Keratinocyte (primary cell): Measurements from ENCODE around the gene GALNT2. TPM values are rescaled to one million over a fixed set of nuclear protein-coding genes. Genes with fewer than 3 reads are reported as not detected.
A peak's percentile ranks its signal among the peaks of the same experiment; 100 is the strongest.

Experiments used
- DNase-seq: peaks from one replicate; pipeline ENCODE4 v3.0.0-alpha.2; 2011; ENCODE audit warnings: low read depth, missing footprints, low spot score
- FAIRE-seq: peaks from 2 replicates; lab custom pipeline; 2011; peaks lifted over from hg19 to GRCh38; lab: Jason Lieb, UNC
- H2AFZ ChIP-seq: 2 replicates; pipeline ENCODE4 v1.6.0; 2012; ENCODE audit warnings: low read length, control low read depth, inconsistent platforms; ENCODE audit not compliant: control insufficient read depth
- H3K27ac ChIP-seq: 2 replicates; pipeline ENCODE4 v1.5.1; 2011; ENCODE audit warnings: low read length; ENCODE audit not compliant: control insufficient read depth, insufficient read depth
- H3K27me3 ChIP-seq: 3 replicates; pipeline ENCODE4 v1.6.0; 2011; ENCODE audit warnings: low read length; ENCODE audit not compliant: control insufficient read depth, insufficient read depth; ENCODE audit errors: extremely low read depth
- H3K36me3 ChIP-seq, 2 experiments: 2 replicates in 1 of 2; 3 replicates in 1 of 2; pipeline ENCODE4 v1.5.1; 2011; ENCODE audit warnings: low read length in 2 of 2, mild to moderate bottlenecking in 1 of 2; ENCODE audit not compliant: control insufficient read depth in 2 of 2, insufficient read depth in 2 of 2; ENCODE audit errors: extremely low read depth in 1 of 2
- H3K4me1 ChIP-seq: 3 replicates; pipeline ENCODE4 v1.5.1; 2011; ENCODE audit warnings: low read length; ENCODE audit not compliant: control insufficient read depth, insufficient read depth; ENCODE audit errors: extremely low read depth
- H3K4me2 ChIP-seq: 3 replicates; pipeline ENCODE4 v1.6.0; 2011; ENCODE audit warnings: low read depth, low read length; ENCODE audit not compliant: control insufficient read depth, insufficient read depth; ENCODE audit errors: extremely low read depth
- H3K4me3 ChIP-seq, 3 experiments: fragments of 200-600 bp in 1 of 3; sonication (generic) in 1 of 3; 2 replicates in 2 of 3; 3 replicates in 1 of 3; pipeline ENCODE4 v1.5.1; 2011 to 2016; ENCODE audit warnings: low read length in 3 of 3, mild to moderate bottlenecking in 3 of 3, control low read depth in 2 of 3, inconsistent platforms in 1 of 3, low read depth in 1 of 3, mixed read lengths in 1 of 3, mixed run types in 1 of 3, moderate library complexity in 1 of 3; ENCODE audit not compliant: control insufficient read depth in 2 of 3, insufficient read depth in 2 of 3; ENCODE audit errors: extremely low read depth in 1 of 3
- H3K79me2 ChIP-seq: 2 replicates; pipeline ENCODE4 v1.6.0; 2012; ENCODE audit warnings: low read length; ENCODE audit not compliant: control insufficient read depth, insufficient read depth
- H3K9ac ChIP-seq: 3 replicates; pipeline ENCODE4 v1.6.0; 2011; ENCODE audit warnings: low read length; ENCODE audit not compliant: control insufficient read depth, insufficient read depth; ENCODE audit errors: extremely low read depth
- H3K9me1 ChIP-seq: 3 replicates; pipeline ENCODE4 v1.6.0; 2011; ENCODE audit warnings: low read length; ENCODE audit not compliant: control insufficient read depth, insufficient read depth; ENCODE audit errors: extremely low read depth
- H3K9me3 ChIP-seq: 2 replicates; pipeline ENCODE4 v1.5.1; 2012; ENCODE audit warnings: low read depth, low read length; ENCODE audit not compliant: control insufficient read depth
- H4K20me1 ChIP-seq: 3 replicates; pipeline ENCODE4 v1.6.0; 2011; ENCODE audit warnings: low read length; ENCODE audit not compliant: control insufficient read depth, insufficient read depth; ENCODE audit errors: extremely low read depth
- CTCF ChIP-seq, 3 experiments: IDR thresholded peaks in 1 of 3; conservative IDR thresholded peaks in 1 of 3; optimal IDR thresholded peaks in 1 of 3; 2 replicates in 2 of 3; 3 replicates in 1 of 3; pipeline versions ENCODE3 to v1.5.1; 2011; ENCODE audit warnings: low read length in 3 of 3, mild to moderate bottlenecking in 3 of 3, moderate library complexity in 2 of 3, control low read depth in 1 of 3, inconsistent platforms in 1 of 3; ENCODE audit not compliant: insufficient read depth in 2 of 3; ENCODE audit errors: extremely low read depth in 1 of 3
- EZH2 ChIP-seq: IDR thresholded peaks from one replicate; pipeline ENCODE4 v1.6.1; 2012; ENCODE audit warnings: inconsistent platforms, mild to moderate bottlenecking, low read length, moderate library complexity
- dilution Hi-C: fragments of 300-500 bp; cut with MboI; formaldehyde crosslinking; loops from one replicate; pipeline ENCODE4 v1.7.0; 2020; ENCODE audit warnings: low sequenced_read_pairs; ENCODE audit not compliant: extremely low pct_ligation_motif_present
- polyA plus RNA-seq, 5 experiments: library from polyadenylated mRNA; depleted of rRNA in 3 of 5; stranded (reverse) in 3 of 5; stranded (forward) in 1 of 5; unstranded in 1 of 5; fragments of >200 nt; gene quantifications; 1 replicate in 1 of 5; 2 replicates in 3 of 5; 3 replicates in 1 of 5; pipeline versions ENCODE4 v1.2.1 to v1.2.3, GENCODE V29; 2011 to 2012; ENCODE audit warnings: missing spikeins in 2 of 5, low read depth in 1 of 5, low replicate concordance in 1 of 5

The GALNT2 gene
- polyA plus RNA-seq, 1 donor (not counting 4 experiments of a cell fraction or from before 2014, with no cell fraction given), result 61.7 TPM

- TF ChIP-seq CTCF (optimal IDR thresholded peaks at IDR 0.05 in 1 of 3, IDR thresholded peaks at IDR 0.05 in 1 of 3, conservative IDR thresholded peaks at IDR 0.05 in 1 of 3; ENCODE audit: extremely low read depth in 1 of 3, insufficient read depth in 2 of 3, low read length in 3 of 3) (no peak), EZH2 (no peak)
- no peak overlapping the region for H2AFZ ChIP-seq
- H4K20me1 ChIP-seq, result no peaks in the 10 kb centered on the region
- H3K9me1 ChIP-seq, result peaks cover 8% of the 10 kb centered on the region
- H3K36me3 ChIP-seq, result peaks cover 7 to 8% of the 10 kb centered on the region in 2 experiments
- FAIRE-seq (no peak), DNase-seq (no peak)
- peak overlapping the region in 1 of 3 experiments; percentile 4 for H3K4me3 ChIP-seq
- H3K9me3 ChIP-seq, result no peaks in the 10 kb centered on the region
- no peaks in the 10 kb centered on the region for H3K27me3 ChIP-seq
- no peak overlapping the region for H3K9ac ChIP-seq
- peaks cover 82% of the 10 kb centered on the region for H3K79me2 ChIP-seq
- peaks cover 61% of the 10 kb centered on the region for H3K4me1 ChIP-seq
- H3K4me2 ChIP-seq, result peak overlapping the region; percentile 83
- dilution Hi-C loops, result no loop called here
- peak overlapping the region; percentile 57 for H3K27ac ChIP-seq
Observed at GRCh38 chr1:230121950-230122349, 54.9 kb downstream of the GALNT2 start.

- no peak for TF ChIP-seq EZH2
- TF ChIP-seq CTCF (optimal IDR thresholded peaks at IDR 0.05 in 1 of 3, IDR thresholded peaks at IDR 0.05 in 1 of 3, conservative IDR thresholded peaks at IDR 0.05 in 1 of 3; ENCODE audit: extremely low read depth in 1 of 3, insufficient read depth in 2 of 3, low read length in 3 of 3), result no peak
- Histone ChIP-seq H3K9me1 (peaks cover 8% of the 10 kb centered on the region), H3K27ac (peak overlapping the region; percentile 57), H3K9me3 (no peaks in the 10 kb centered on the region), H4K20me1 (no peaks in the 10 kb centered on the region), H3K4me2 (peak overlapping the region; percentile 83), H3K36me3 (peaks cover 7 to 8% of the 10 kb centered on the region in 2 experiments), H3K4me3 (peak overlapping the region in 2 of 3 experiments; percentile 34 to 43), H3K79me2 (peaks cover 81% of the 10 kb centered on the region), H3K27me3 (no peaks in the 10 kb centered on the region), H3K9ac (peak overlapping the region; percentile 40), H3K4me1 (peaks cover 62% of the 10 kb centered on the region), H2AFZ (no peak overlapping the region)
- peak; percentile 80 for DNase-seq
- peak; percentile 87 for FAIRE-seq
- dilution Hi-C loops, result no loop called here
Observed at GRCh38 chr1:230122366-230123279, 55.6 kb downstream of the GALNT2 start.
